ENCODE data around the gene KRTAP4-7.

- TF ChIP-seq CTCF (conservative IDR thresholded peaks at IDR 0.05; ENCODE audit: low read length) (no peak), EZH2phosphoT487 (IDR thresholded peaks at IDR 0.05; ENCODE audit: borderline replicate concordance, low read depth, low read length) (no peak)
These were observed 14.9 kb upstream of the KRTAP4-7 start for GRCh38 chr17:41069031-41069430.

Data from OCI-LY7 (cell line).